ENCODE results near the gene INPP4A.

GRCh38 chr2:98474979-98475632, 30.4 kb downstream of the INPP4A start:
- TF ChIP-seq, protein P1, sequence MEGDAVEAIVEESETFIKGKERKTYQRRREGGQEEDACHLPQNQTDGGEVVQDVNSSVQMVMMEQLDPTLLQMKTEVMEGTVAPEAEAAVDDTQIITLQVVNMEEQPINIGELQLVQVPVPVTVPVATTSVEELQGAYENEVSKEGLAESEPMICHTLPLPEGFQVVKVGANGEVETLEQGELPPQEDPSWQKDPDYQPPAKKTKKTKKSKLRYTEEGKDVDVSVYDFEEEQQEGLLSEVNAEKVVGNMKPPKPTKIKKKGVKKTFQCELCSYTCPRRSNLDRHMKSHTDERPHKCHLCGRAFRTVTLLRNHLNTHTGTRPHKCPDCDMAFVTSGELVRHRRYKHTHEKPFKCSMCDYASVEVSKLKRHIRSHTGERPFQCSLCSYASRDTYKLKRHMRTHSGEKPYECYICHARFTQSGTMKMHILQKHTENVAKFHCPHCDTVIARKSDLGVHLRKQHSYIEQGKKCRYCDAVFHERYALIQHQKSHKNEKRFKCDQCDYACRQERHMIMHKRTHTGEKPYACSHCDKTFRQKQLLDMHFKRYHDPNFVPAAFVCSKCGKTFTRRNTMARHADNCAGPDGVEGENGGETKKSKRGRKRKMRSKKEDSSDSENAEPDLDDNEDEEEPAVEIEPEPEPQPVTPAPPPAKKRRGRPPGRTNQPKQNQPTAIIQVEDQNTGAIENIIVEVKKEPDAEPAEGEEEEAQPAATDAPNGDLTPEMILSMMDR (IDR thresholded peaks at IDR 0.05; ENCODE audit: low read depth, low read length) = no peak
- no peak for TF ChIP-seq EZH2phosphoT487 (IDR thresholded peaks at IDR 0.05; ENCODE audit: low read depth)

Measured in OCI-LY3 (cell line).